Activated CD4-positive, alpha-beta T cell treated with anti-CD3 and anti-CD28 coated beads, Interleukin-2, Interleukin-4, amounts not matched to agents 100 ng/mL and 50 ng/mL, durations not matched to agents 16 hours and 8 hours (primary cell): ENCODE data around the gene KCTD11.

Experiments
- DNase-seq: peaks from one replicate; pipeline ENCODE4 v3.0.0-alpha.2; 2020; ENCODE audit warnings: low spot score

The KCTD11 gene

GRCh38 chr17:7351665-7352502 is at the start of gene KCTD11:
Gene KCTD11, plus strand, starts transcription at chr17:7352162.
- DNase-seq = peak; percentile 81

DNA sequence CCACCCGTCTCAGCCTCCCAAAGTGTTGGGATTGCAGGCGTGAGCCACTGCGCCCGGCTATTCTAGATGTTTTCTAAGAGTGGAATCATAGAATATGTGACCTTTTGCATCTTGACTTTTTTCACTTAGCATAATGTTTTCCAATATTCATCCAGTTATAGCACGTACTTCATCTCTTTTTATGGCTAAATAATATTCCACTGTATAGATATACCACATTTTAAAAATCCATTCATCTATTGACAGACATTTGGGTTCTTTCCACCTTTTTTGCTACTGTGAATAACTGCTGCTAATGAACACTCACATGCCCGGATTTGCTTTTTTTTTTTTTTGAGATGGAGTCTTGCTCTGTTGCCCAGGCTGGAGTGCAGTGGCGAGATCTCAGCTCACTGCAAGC is 47.8 kb upstream of the KCTD11 start:
- no peak for DNase-seq

DNA sequence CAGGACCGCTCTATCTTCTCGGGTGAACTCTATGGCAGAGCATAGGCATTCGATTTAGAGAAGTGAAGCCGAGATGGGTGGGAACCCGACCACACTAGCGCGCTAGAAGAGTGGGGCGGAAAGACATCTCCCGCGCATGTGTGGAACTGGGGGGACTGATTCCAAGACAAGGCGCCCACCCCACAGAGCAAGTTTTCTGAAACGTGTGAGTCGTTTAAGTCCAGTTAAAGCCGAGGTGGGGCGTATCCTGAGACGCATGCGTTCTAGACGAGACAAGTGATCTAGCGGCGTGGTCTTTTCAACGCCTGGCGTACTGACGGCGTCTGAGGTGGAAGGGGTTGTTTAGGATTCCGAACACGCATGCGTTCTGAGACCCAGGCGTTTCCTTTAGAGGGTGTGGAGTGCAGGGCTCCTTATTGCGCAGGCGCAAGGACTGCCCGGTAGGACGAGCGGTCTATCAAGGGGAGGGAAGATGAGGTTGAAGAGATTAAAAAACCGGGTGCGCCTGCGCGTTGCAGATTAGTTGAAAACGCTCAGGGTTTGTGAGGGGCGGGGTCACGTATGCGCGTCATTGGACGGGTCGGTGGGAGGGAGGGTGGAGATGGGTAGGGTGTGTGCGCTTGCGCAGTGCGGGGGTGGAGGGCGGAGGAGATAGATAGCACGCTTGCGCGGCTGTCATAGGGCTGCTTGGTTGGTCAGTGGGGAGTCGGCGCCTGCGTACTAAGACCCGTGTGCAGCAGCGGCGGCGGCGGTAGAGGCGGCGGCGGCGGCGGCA is 44.9 kb upstream of the KCTD11 start, which contains the start of gene EIF5A:
EIF5A (plus strand) TSS at position 718 of the 775 bp plus-strand sequence. CDS start 2,008 bp downstream, outside the sequence.
- DNase-seq = peak; percentile 100

GRCh38 chr17:7307686-7308624 is 44.0 kb upstream of the KCTD11 start:
- peak; percentile 43 for DNase-seq

GRCh38 chr17:7308625-7309433 is 43.1 kb upstream of the KCTD11 start:
- peak; percentile 82 for DNase-seq

DNA sequence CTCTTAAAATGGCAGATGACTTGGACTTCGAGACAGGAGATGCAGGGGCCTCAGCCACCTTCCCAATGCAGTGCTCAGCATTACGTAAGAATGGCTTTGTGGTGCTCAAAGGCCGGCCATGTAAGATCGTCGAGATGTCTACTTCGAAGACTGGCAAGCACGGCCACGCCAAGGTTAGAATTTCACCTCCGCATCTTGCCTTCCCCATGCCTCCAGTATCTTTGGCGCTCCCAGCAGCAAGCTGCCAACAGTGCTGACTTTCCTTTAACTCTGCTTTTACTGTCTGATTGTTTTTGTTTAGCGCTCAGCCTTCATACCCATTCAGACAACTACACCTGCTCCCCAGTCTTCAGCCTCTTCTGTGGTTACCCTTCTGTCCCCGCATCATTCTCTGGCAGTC is 42.3 kb upstream of the KCTD11 start:
- DNase-seq = no peak

GRCh38 chr17:7311110-7311705 is 40.8 kb upstream of the KCTD11 start:
- no peak for DNase-seq

GRCh38 chr17:7312432-7313087 is 39.4 kb upstream of the KCTD11 start:
- no peak for DNase-seq

DNA sequence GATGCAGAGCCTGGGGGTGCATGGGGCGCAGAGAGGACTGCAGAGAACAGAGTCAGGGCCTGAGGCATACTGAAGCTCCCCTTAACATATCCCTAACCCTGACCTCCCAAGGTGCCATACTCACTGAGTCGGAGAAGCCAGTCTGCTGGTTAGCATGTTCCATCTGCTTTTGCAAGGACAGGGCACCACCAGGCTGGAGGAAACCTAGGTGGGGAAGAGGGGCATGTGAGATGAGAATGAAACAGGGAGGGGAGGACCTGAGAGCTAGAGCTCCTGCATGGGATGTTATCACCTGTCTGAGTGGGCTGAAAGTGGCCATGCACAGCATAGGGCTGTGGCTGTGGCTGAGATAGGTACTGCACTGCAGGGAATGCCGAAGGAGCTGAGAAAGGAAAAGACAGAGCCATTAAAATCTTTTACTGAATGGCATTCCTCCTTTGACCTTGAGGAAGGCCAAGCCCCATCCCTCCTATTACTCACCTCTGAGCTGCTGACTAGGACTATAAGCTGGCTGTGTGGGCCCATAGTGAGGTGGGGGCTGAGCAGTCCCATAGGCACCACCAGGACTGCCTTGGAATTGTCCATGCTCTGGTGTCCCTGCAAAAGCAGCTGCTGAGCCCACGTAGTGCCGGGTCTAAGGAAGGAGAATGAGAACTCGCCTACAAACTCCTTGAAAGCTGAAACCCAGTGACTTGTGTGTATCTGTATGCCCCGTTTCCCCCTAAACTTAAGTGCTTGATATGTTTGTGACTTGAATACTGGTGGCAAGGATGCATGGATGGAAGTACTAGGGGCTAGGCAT is 38.7 kb upstream of the KCTD11 start:
- DNase-seq = no peak

DNA sequence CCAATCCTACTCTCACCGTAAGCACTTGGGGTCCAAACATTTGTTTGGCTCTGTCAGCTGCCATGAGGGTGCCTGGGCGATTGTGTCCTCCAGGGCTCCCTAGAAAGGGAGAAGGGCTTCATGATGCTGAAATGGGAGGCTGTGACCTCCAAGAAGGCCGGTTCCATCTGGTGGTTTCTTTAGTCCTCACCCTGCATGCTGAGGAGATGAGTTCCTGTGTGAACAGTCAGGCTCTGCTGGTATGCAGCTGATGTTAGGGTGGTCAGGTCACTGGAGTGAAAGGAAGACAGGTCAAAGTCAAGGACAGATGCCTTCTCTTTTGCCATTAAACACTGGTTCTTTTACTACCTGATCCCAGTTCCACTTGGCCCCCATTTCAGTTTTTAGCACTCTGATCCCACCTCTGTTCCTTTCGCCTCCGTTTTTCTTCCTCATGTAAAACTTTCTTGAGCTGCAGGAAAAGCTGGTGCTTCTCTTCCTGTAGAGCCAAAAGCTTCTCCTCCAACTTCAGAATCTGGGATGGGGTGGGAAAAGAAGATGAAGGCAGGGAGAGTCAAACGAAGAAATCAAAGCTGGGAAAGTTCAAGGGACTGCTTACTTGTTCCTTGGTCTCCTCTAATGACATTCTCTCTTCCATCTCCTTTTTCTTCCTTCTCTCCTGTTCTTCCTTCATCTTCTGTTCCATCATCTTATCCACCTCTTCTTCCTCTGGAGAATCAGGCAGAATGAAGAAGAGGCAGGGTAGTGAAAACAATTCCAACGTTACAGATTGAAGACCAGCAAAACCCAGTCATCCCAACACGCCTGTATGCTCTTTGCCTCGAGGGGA is 37.9 kb upstream of the KCTD11 start:
- no peak for DNase-seq

- peak; percentile 93 for DNase-seq
These were observed 37.0 kb upstream of the KCTD11 start, which contains the start of gene GPS2 for GRCh38 chr17:7314719-7315569. Gene GPS2, minus strand, starts transcription at chr17:7315360. Its CDS starts 308 bp downstream, at chr17:7315052.

DNA sequence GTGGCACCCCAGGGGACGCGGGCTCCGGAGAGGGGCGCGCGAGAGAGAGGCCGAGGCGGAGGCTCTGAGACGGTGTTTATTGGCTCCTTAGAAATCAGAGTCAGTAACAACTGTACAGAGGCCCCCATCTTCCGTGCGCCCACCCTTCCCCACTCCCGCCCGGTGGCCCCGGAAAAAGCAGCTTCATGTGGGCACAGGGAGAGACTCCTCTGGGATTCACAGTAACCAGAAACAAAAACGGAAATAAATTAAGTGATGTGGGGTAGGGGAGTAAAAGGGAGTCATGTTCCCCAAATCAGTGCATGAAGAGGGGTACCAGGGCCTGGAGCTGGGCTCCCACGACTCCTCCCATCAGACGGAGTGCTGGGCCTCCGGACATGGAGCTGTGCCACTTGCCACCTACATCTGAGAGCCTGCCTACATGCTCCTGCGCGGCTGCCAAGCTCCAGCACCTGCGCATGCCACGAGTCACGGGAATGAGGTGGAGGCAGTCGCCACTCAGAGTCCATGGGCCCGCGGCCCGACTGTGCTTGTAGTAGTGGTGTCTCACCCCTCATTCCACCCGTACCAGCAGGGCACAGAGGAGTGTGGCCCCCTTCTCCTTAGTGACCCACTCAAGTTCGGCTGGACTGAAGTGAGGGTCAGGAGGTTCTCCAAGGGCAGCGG is 36.3 kb upstream of the KCTD11 start:
- DNase-seq = no peak

DNA sequence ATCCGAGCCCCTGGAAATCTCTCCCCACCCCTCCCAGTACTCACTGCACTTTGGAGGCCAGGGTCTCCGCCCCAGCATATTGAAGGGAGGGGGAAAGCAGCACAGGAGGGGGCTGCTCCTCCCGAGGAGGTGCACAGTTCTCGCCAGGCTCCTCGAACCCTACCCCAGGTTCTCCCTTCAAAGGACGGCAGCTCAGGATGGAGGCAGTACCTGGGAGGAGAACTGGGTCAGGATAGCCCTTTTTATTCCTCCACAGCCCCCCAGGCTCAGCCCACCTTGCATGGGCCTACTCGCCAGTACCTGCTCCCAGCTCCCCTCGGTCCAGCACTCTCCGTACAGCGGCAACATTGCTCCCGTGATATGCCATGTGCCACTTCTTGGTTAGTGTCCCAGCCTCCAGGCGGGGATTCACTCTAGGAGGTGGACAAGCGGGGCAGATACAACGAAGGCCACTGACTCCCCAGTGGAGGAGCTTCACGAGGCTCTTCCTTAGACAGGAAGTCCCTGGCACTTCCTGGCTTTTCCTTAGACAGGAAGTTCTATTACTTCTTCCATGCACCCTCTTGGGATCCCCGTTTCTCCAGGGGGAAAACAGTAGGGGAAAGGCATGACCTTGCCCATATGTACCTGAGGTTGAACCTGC is 34.7 kb upstream of the KCTD11 start:
- no peak for DNase-seq

DNA sequence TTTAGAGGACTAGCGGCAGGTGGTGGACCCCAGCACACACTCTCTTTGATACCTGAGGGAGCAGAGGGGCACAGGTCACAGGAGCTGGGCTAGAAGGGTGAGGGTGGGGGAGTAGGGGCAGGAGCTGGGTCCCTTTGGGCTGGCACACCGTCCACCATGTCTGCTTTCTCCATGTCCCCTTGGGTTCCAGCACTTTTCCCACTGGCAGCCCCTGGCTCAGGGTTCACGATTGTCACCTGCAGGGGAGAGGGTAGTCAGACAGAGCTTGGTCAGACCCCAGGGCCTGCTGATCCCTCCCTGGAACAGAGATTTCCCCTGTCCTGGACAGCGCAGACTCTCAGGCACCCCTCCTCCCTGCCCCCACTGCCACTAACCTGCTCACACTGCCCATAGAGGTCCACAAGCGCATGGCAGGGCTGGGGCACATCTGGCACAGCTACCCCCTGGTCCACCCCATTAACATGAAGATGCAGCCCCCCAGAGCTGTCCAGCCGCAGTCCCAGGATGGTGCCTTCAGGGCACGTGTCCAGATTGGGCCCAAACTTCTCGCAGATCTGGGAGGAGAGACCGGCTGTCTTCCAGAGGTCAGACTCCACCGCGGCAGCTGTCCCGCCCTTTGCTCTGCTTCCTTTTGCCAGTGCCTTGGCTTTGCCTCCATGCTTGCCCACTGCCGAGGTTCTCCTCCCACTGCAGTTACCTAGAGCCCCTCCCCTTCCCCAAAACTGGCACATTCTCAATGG is 33.7 kb upstream of the KCTD11 start:
- no peak for DNase-seq

DNA sequence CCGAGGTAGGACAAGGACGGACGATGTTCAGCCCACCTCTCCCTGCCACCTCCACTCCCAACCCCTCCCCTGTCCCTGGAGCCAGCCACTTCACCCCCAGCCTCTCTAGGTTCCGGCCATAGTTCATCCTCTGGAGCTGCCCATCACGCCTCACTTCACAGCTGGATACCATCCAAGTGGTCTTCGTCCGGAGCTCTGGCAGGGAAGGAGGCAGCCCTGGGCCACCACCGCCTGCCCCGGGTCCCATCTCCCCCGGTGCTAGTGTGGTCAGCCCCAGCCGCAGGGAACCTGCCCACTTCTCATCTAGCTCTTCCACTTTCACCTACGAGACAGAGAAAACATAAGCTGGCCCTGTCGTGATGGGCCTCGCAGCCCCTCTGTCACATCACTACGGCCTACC is 30.5 kb upstream of the KCTD11 start:
- DNase-seq = no peak
